Measurements from ENCODE around the gene BDKRB1.
"Not testable (repeated sequence)": the region's sequence is repeated elsewhere in the genome, so short reads cannot be mapped to it uniquely, and the experiment has no call there.

Gene BDKRB1

DNA sequence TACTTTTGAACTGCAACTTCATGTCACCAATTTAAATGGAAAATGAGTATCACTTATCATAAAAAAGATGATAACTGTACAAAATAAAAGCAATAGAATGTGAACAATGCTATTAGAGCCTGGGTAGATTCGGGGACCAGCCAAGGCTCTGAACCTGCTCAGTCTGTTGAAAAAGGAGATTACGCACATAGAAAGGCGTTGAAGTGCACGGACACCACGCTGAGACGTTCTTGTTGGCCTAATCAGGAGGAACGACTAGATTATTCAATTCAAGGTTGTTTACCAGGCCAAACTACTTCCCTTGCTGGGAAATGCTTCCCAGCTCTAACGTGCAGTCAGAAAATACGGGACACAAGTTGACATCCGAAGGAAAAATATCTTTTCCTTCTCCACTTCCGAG lies 23.5 kb upstream of the BDKRB1 start:
- no peaks in the 10 kb centered on the region for H3K9me3 ChIP-seq (ENCODE audit: control insufficient read depth, insufficient read depth, low read length)
- no peak overlapping the region for H3K4me3 ChIP-seq (ENCODE audit: low read length)
- no peak for DNase-seq (ENCODE audit: low read depth, low spot score)
- H3K27me3 ChIP-seq (ENCODE audit: control insufficient read depth, insufficient read depth, low read length): no peaks in the 10 kb centered on the region
- H3K27ac ChIP-seq (ENCODE audit: low read length): no peak overlapping the region
- H3K4me1 ChIP-seq (ENCODE audit: control insufficient read depth, insufficient read depth, low read length): peaks cover 2% of the 10 kb centered on the region
- no CpG with 5 or more reads among the region's 11 CpGs for whole genome bisulfite sequencing (ENCODE audit: insufficient coverage, insufficient read length)
- no peaks in the 10 kb centered on the region for H3K36me3 ChIP-seq (ENCODE audit: control insufficient read depth, insufficient read depth, low read length)

DNA sequence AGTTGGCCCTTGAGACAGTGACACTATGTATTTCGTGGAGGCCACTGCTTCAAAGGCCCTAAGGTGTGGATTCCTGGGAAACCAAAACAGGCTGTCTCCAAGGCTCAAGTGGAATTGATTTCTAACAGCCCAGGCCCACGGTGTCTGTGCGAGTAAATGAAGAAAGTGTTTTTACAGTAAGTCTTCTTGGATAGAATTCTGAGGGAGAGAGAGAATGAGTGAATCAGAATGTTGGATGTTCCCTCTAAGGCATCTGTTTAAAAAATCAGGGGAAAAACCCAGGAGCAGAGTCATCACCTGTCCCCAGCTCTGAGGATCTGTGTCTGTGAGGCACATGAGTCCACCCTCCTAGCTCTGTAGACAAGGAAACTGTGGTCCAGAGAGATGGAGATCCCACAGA lies 22.3 kb upstream of the BDKRB1 start:
- H3K36me3 ChIP-seq (ENCODE audit: control insufficient read depth, insufficient read depth, low read length): no peaks in the 10 kb centered on the region
- DNase-seq (ENCODE audit: low read depth, low spot score): no peak
- no peaks in the 10 kb centered on the region for H3K27me3 ChIP-seq (ENCODE audit: control insufficient read depth, insufficient read depth, low read length)
- peaks cover 2% of the 10 kb centered on the region for H3K4me1 ChIP-seq (ENCODE audit: control insufficient read depth, insufficient read depth, low read length)
- H3K4me3 ChIP-seq (ENCODE audit: low read length): no peak overlapping the region
- no CpG with 5 or more reads among the region's 3 CpGs for WGBS (ENCODE audit: insufficient coverage, insufficient read length)
- no peak overlapping the region for H3K27ac ChIP-seq (ENCODE audit: low read length)
- no peaks in the 10 kb centered on the region for H3K9me3 ChIP-seq (ENCODE audit: control insufficient read depth, insufficient read depth, low read length)

DNA sequence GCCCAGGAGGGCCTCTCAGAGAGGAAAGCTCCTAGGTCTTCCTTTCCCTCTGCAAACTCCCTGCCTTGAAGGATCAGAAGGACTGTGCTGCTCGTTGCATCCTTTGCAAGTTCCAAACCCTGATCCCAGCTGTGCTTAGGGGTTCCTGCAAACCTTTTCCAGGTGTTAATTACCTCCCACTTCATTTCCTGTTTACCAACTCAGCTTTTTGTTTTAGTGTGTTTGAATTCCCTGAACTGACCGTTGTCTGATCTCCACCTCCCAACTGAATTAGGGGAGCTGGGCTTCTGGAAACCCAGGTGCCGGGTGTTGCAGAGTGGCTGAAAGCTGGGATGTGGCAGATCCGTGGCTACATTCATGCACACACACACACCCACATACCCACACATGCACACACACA lies 20.6 kb upstream of the BDKRB1 start:
- no peaks in the 10 kb centered on the region for H3K27me3 ChIP-seq (ENCODE audit: control insufficient read depth, insufficient read depth, low read length)
- H3K4me3 ChIP-seq (ENCODE audit: low read length): no peak overlapping the region
- DNase-seq (ENCODE audit: low read depth, low spot score): no peak
- H3K9me3 ChIP-seq (ENCODE audit: control insufficient read depth, insufficient read depth, low read length): no peaks in the 10 kb centered on the region
- H3K27ac ChIP-seq (ENCODE audit: low read length): no peak overlapping the region
- WGBS (ENCODE audit: insufficient coverage, insufficient read length): no CpG with 5 or more reads among the region's 4 CpGs
- H3K36me3 ChIP-seq (ENCODE audit: control insufficient read depth, insufficient read depth, low read length): no peaks in the 10 kb centered on the region
- H3K4me1 ChIP-seq (ENCODE audit: control insufficient read depth, insufficient read depth, low read length): peaks cover 2% of the 10 kb centered on the region

DNA sequence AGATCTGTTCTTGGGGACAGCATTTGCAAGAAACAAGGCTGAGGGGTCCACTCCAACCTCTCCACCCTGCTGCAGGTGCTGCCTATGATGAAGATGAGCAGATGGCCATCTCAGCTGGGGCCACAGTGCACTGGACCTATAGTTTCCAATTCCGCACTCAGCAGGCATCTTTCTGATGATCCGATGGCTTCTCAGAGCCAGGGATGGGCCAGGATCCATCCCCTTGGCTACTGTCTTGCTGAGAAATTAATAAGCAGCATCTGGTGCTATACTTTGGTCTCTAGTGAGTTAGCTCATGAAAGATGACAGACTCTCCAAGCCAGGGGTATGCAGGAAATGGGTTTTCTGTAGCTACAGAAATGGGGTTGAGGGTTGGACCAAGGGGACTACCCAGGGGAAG lies 18.4 kb upstream of the BDKRB1 start:
- Histone ChIP-seq H3K9me3 (ENCODE audit: control insufficient read depth, insufficient read depth, low read length) (no peaks in the 10 kb centered on the region), H3K4me3 (ENCODE audit: low read length) (no peak overlapping the region), H3K4me1 (ENCODE audit: control insufficient read depth, insufficient read depth, low read length) (peaks cover 2% of the 10 kb centered on the region), H3K36me3 (ENCODE audit: control insufficient read depth, insufficient read depth, low read length) (peaks cover 2% of the 10 kb centered on the region; the same call in 1 of the 2 replicates), H3K27me3 (ENCODE audit: control insufficient read depth, insufficient read depth, low read length) (no peaks in the 10 kb centered on the region), H3K27ac (ENCODE audit: low read length) (no peak overlapping the region)
- no peak for DNase-seq (ENCODE audit: low read depth, low spot score)
- WGBS (ENCODE audit: insufficient coverage, insufficient read length): no CpG with 5 or more reads among the region's 2 CpGs

DNA sequence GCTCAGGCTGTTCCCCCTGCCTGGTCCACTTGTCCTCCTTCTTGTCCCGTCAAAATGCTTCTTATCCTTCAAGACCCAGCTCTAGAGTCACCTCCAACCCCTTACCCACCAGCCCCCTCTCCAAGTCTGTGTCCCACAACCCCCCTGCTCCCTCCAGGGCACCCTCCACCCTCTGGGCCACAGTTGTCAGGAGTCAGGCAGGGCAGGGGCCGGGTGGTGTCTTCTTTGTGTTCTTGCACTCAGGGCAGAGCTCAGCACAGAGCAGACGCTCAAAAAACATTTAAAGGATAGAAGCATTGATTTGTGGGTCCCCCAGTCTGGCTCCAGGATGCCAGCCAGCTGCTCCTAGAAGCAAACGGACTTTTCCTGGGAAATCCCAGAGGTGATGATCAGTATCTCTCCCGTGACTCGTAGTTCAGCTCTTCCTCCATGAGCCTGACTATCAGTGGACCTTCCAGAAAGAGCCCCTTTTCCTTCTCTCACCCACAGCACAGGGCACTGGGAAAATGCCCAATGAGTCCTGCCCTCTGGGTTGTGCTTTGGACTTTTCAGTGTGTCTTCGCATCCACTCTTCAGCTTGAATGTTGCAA lies 17.2 kb upstream of the BDKRB1 start:
- Histone ChIP-seq H3K27me3 (ENCODE audit: control insufficient read depth, insufficient read depth, low read length) (no peaks in the 10 kb centered on the region), H3K36me3 (ENCODE audit: control insufficient read depth, insufficient read depth, low read length) (peaks cover 2% of the 10 kb centered on the region; the same call in 1 of the 2 replicates), H3K4me3 (ENCODE audit: low read length) (no peak overlapping the region), H3K4me1 (ENCODE audit: control insufficient read depth, insufficient read depth, low read length) (peaks cover 2% of the 10 kb centered on the region), H3K9me3 (ENCODE audit: control insufficient read depth, insufficient read depth, low read length) (no peaks in the 10 kb centered on the region), H3K27ac (ENCODE audit: low read length) (no peak overlapping the region)
- DNase-seq (ENCODE audit: low read depth, low spot score): no peak
- WGBS (ENCODE audit: insufficient coverage, insufficient read length): no CpG with 5 or more reads among the region's 7 CpGs

DNA sequence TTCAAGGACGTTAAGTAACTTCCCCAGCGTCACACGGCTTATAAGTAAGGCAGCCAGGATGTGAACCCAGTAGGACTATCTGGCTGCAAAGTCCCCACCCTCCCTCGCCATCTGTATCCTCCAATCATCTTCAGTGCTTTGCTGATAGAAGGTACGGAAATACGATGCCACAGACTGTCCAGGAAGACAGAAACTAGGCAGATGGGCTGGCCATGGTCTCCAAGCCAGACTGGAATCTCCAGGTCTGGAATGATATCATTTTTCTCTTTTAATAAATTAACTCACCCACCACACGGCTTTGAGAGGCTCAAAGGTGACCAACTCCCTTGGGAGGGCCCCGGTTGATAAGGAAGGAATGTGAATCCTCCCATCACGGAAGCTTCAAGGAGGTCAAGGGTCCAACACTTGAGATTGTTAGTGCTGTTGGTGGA lies 16.3 kb upstream of the BDKRB1 start:
- H3K9me3 ChIP-seq (ENCODE audit: control insufficient read depth, insufficient read depth, low read length): no peaks in the 10 kb centered on the region
- H3K27ac ChIP-seq (ENCODE audit: low read length): no peak overlapping the region
- H3K36me3 ChIP-seq (ENCODE audit: control insufficient read depth, insufficient read depth, low read length): peaks cover 2% of the 10 kb centered on the region; the same call in 1 of the 2 replicates
- no peak for DNase-seq (ENCODE audit: low read depth, low spot score)
- no CpG with 5 or more reads among the region's 9 CpGs for WGBS (ENCODE audit: insufficient coverage, insufficient read length)
- H3K4me1 ChIP-seq (ENCODE audit: control insufficient read depth, insufficient read depth, low read length): peaks cover 2% of the 10 kb centered on the region
- H3K4me3 ChIP-seq (ENCODE audit: low read length): no peak overlapping the region
- no peaks in the 10 kb centered on the region for H3K27me3 ChIP-seq (ENCODE audit: control insufficient read depth, insufficient read depth, low read length)

DNA sequence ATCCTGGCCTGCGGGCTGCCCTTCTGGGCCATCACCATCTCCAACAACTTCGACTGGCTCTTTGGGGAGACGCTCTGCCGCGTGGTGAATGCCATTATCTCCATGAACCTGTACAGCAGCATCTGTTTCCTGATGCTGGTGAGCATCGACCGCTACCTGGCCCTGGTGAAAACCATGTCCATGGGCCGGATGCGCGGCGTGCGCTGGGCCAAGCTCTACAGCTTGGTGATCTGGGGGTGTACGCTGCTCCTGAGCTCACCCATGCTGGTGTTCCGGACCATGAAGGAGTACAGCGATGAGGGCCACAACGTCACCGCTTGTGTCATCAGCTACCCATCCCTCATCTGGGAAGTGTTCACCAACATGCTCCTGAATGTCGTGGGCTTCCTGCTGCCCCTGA lies 15.4 kb upstream of the BDKRB1 start:
- no peak for DNase-seq (ENCODE audit: low read depth, low spot score)
- H3K9me3 ChIP-seq (ENCODE audit: control insufficient read depth, insufficient read depth, low read length): no peaks in the 10 kb centered on the region
- peaks cover 2% of the 10 kb centered on the region; the same call in 1 of the 2 replicates for H3K36me3 ChIP-seq (ENCODE audit: control insufficient read depth, insufficient read depth, low read length)
- WGBS (ENCODE audit: insufficient coverage, insufficient read length): no CpG with 5 or more reads among the region's 18 CpGs
- no peak overlapping the region for H3K4me3 ChIP-seq (ENCODE audit: low read length)
- peaks cover under 1% of the 10 kb centered on the region for H3K4me1 ChIP-seq (ENCODE audit: control insufficient read depth, insufficient read depth, low read length)
- H3K27ac ChIP-seq (ENCODE audit: low read length): no peak overlapping the region
- H3K27me3 ChIP-seq (ENCODE audit: control insufficient read depth, insufficient read depth, low read length): no peaks in the 10 kb centered on the region

DNA sequence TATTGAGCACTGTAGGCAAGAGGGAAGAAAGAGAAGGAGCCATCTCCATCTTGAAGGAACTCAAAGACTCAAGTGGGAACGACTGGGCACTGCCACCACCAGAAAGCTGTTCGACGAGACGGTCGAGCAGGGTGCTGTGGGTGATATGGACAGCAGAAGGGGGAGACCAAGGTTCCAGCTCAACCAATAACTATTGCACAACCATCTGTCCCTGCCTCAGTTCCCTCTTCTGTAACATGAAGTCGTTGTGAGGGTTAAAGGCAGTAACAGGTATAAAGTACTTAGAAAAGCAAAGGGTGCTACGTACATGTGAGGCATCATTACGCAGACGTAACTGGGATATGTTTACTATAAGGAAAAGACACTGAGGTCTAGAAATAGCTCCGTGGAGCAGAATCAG lies 13.9 kb upstream of the BDKRB1 start:
- no peak overlapping the region for H3K4me3 ChIP-seq (ENCODE audit: low read length)
- H3K9me3 ChIP-seq (ENCODE audit: control insufficient read depth, insufficient read depth, low read length): no peaks in the 10 kb centered on the region
- H3K27ac ChIP-seq (ENCODE audit: low read length): no peak overlapping the region
- WGBS (ENCODE audit: insufficient coverage, insufficient read length): no CpG with 5 or more reads among the region's 10 CpGs
- no peaks in the 10 kb centered on the region for H3K4me1 ChIP-seq (ENCODE audit: control insufficient read depth, insufficient read depth, low read length)
- no peaks in the 10 kb centered on the region for H3K27me3 ChIP-seq (ENCODE audit: control insufficient read depth, insufficient read depth, low read length)
- peaks cover 2% of the 10 kb centered on the region; the same call in 1 of the 2 replicates for H3K36me3 ChIP-seq (ENCODE audit: control insufficient read depth, insufficient read depth, low read length)
- no peak for DNase-seq (ENCODE audit: low read depth, low spot score)

DNA sequence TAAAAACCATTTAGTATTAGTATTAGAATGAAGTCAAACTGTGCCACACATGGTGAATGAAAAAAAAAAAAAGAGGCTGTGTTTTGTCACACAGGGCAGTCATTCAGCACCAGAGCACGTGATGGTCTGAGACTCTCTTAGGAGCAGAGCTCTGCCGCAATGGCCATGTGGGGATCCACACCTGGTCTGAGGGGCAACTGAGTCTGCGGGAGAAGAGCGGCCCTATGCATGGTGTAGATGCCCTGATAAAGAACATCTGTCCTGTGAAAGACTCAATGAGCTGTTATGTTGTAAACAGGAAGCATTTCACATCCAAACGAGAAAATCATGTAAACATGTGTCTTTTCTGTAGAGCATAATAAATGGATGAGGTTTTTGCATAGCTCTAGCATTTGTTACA lies 12.2 kb upstream of the BDKRB1 start:
- Histone ChIP-seq H3K27me3 (ENCODE audit: control insufficient read depth, insufficient read depth, low read length) (no peaks in the 10 kb centered on the region), H3K4me3 (ENCODE audit: low read length) (no peak overlapping the region), H3K36me3 (ENCODE audit: control insufficient read depth, insufficient read depth, low read length) (peaks cover 2% of the 10 kb centered on the region; the same call in 1 of the 2 replicates), H3K4me1 (ENCODE audit: control insufficient read depth, insufficient read depth, low read length) (no peaks in the 10 kb centered on the region), H3K27ac (ENCODE audit: low read length) (no peak overlapping the region), H3K9me3 (ENCODE audit: control insufficient read depth, insufficient read depth, low read length) (no peaks in the 10 kb centered on the region)
- WGBS (ENCODE audit: insufficient coverage, insufficient read length): no CpG with 5 or more reads among the region's 5 CpGs
- DNase-seq (ENCODE audit: low read depth, low spot score): no peak

DNA sequence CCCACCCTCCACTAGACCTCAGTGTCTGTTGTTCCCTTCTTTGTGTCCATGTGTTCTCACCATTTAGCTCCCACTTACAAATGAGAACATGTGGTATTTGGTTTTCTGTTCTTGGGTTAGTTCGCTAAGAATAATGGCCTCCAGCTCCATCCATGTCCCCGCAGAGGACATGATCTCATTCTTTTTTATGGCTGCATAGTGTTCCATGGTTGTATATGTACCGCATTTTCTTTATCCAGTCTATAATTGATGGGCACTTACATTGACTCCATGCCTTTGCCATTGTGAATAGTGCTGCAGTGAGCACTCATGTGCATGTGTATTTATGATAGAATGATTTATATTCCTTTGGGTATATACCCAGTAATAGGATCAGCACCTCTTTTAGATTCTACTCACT lies 10.9 kb upstream of the BDKRB1 start:
- WGBS (ENCODE audit: insufficient coverage, insufficient read length): no CpG with 5 or more reads among the region's 3 CpGs
- not testable (repeated sequence) for H3K4me3 ChIP-seq (ENCODE audit: low read length); H3K9me3 ChIP-seq (ENCODE audit: control insufficient read depth, insufficient read depth, low read length); H3K36me3 ChIP-seq (ENCODE audit: control insufficient read depth, insufficient read depth, low read length); H3K27ac ChIP-seq (ENCODE audit: low read length); DNase-seq (ENCODE audit: low read depth, low spot score); H3K4me1 ChIP-seq (ENCODE audit: control insufficient read depth, insufficient read depth, low read length); H3K27me3 ChIP-seq (ENCODE audit: control insufficient read depth, insufficient read depth, low read length)
